ENCODE measurements around the gene LARGE1.

GRCh38 chr22:33440756-33441155 lies 479.5 kb downstream of the LARGE1 start:
- TF ChIP-seq CTCF (IDR thresholded peaks at IDR 0.05 in 8 of 11, conservative IDR thresholded peaks at IDR 0.05 in 3 of 11) (no peak), POLR2A (IDR thresholded peaks at IDR 0.05) (no peak)
